Heart left ventricle (tissue), 16 donors: ENCODE data around the gene DRD2. TPM values are rescaled to one million over a fixed set of nuclear protein-coding genes. Genes with fewer than 3 reads are reported as not detected.

Experiments used
- ATAC-seq, 4 donors: fragments of 200-7000 bp; cut with Tn5 transposase; one replicate each; pipeline ENCODE4 v1.9.1; 2020 to 2022; ENCODE audit warnings: moderate library complexity in 4 of 4, mild to moderate bottlenecking in 3 of 4, moderate number of reproducible peaks in 1 of 4
- DNase-seq, 5 donors: peaks; one replicate each; pipeline ENCODE4 v3.0.0-alpha.2; 2020
- H3K27ac ChIP-seq, 12 donors: fragments of 200-600 bp; sonication (generic) in 4 of 12; one replicate each; pipeline versions ENCODE4 v1.5.0 to v1.8.0; 2016 to 2022; ENCODE audit warnings: mild to moderate bottlenecking in 2 of 12
- H3K27me3 ChIP-seq, 9 donors: fragments of 200-600 bp; sonication (generic) in 2 of 9; one replicate each; pipeline versions ENCODE4 v1.5.1 to v1.8.0; 2016 to 2022; ENCODE audit warnings: mild to moderate bottlenecking in 3 of 9
- H3K36me3 ChIP-seq, 9 donors: fragments of 200-600 bp; sonication (generic) in 2 of 9; one replicate each; pipeline versions ENCODE4 v1.5.0 to v1.8.0; 2018 to 2022; ENCODE audit warnings: mild to moderate bottlenecking in 2 of 9
- H3K4me1 ChIP-seq, 12 donors: fragments of 200-600 bp; sonication (generic) in 4 of 12; one replicate each; pipeline versions ENCODE4 v1.5.0 to v1.8.0; 2016 to 2022; ENCODE audit warnings: mild to moderate bottlenecking in 3 of 12
- H3K4me3 ChIP-seq, 12 donors: fragments of 200-600 bp; sonication (generic) in 4 of 12; one replicate each; pipeline versions ENCODE4 v1.5.0 to v1.8.0; 2017 to 2022; ENCODE audit warnings: mild to moderate bottlenecking in 9 of 12, moderate library complexity in 4 of 12
- H3K9me3 ChIP-seq, 12 donors: fragments of 200-600 bp; sonication (generic) in 4 of 12; one replicate each; pipeline versions ENCODE4 v1.5.0 to v1.8.0; 2016 to 2022; ENCODE audit warnings: mild to moderate bottlenecking in 1 of 12
- POLR2A ChIP-seq, 2 donors: fragments of 450-650 bp; IDR thresholded peaks; one replicate each; pipeline ENCODE4 v1.6.1; 2017; ENCODE audit warnings: antibody characterized with exemption in 2 of 2, mild to moderate bottlenecking in 2 of 2, moderate library complexity in 2 of 2
- WGBS, 4 donors: extraction: QIAGEN DNeasy Blood & Tissue Kit in 2 of 4; methylation state at CpG; one replicate each; pipeline versions ENCODE4 v1.1.5 to v1.1.7; 2013 to 2018; 5-methylcytosine and 5-hydroxymethylcytosine counted together
- intact Hi-C, 10 donors: fragments of 100-400 bp; cut with DNase I; formaldehyde crosslinking; loops; one replicate each; pipeline versions ENCODE4 v1.11.1 to v1.14.2; 2022
- polyA plus RNA-seq, 2 donors: library from polyadenylated mRNA; stranded (reverse); fragments of 200-250 nt; gene quantifications; one replicate each; pipeline ENCODE4 v1.2.3, GENCODE V29; 2013
- total RNA-seq, 9 donors: library from RNA; depleted of rRNA in 2 of 9; stranded (reverse); fragments of >200 nt in 2 of 9; fragmentation: NEBNext Ultra II Directional in 3 of 9; extraction: Animal tissue kit (Norgen Biotek cat#: 25700) in 3 of 9; gene quantifications; one replicate each; pipeline versions ENCODE4 v1.1.0 to v1.2.4, GENCODE V29; 2016 to 2023
- TF ChIP-seq, protein P1 (sequence below), 12 donors: fragments of 200-600 bp; sonication (generic) in 4 of 12; IDR thresholded peaks; one replicate each; pipeline versions ENCODE4 v1.5.0 to v1.8.0; 2018 to 2022; ENCODE audit warnings: antibody characterized with exemption in 12 of 12, mild to moderate bottlenecking in 5 of 12
- donor health status: ischemic (EF 13 %, LVEDD 7.1; RV severe dilation, severe dysfunction).
- donor health status: healthy with polysubstance abuse.
- donor health status: DM: no; HTN: yes; CAD: no.
- donor health status: DM: no; HTN: no; CAD: no.
- donor health status: ischemic (EF 25% LVEDD 6.9; RV normal size, moderate dysfunction).
- donor health status: ischemic (EF 25% LVEDD 5.7; RV mildly dilated, moderate dysfunction).
- donor health status: healthy.
- donor health status: DM: yes; HTN: yes; CAD: no.
- donor health status: ischemic (EF 35%, LVEDD 5.7; RV mildly dilated, moderate dysfunction).
- donor health status: nonischemic (EF 11% LVEDD 7.7; RV severe dilation, severe dysfunction).
- donor health status: DM: yes; HTN: yes; CAD: no.
- donor health status: PGD.
- donor health status: ischemic (EF 29% LVEDD 5.4; RV normal size, mild dysfunction).
- donor health status: nonischemic (EF 23%, LVEDD 6.1; RV moderate dilation, normal function).

DRD2 gene
- total and polyA plus RNA-seq, 11 donors, result 0.12 to 0.14 TPM; not detected in 9

DNA sequence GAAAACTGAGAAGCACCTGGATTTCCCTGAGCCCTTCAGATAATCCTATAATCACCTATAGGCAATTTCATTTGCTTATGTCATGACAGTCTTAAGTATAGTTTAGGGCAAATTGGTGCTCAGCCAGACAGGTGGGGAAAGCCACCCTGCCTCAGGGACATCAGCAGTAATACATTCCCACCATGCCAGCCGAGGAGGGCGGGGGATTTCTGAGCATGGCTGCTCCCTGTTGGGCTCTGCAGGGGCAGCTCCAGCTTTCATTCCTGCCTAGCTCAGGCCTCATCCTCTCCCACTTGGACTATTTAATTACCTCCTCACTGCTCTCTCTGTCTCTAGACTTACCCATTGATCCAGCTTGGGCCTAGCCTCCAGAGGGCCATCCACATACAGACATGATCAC, 9.0 kb upstream of the DRD2 start:
- ATAC-seq, result no peak

GRCh38 chr11:113481672-113482071, 6.5 kb upstream of the DRD2 start:
- intact Hi-C loops, result no loop called here
- TF ChIP-seq POLR2A (IDR thresholded peaks at IDR 0.05), result no peak
- TF ChIP-seq, protein P1, sequence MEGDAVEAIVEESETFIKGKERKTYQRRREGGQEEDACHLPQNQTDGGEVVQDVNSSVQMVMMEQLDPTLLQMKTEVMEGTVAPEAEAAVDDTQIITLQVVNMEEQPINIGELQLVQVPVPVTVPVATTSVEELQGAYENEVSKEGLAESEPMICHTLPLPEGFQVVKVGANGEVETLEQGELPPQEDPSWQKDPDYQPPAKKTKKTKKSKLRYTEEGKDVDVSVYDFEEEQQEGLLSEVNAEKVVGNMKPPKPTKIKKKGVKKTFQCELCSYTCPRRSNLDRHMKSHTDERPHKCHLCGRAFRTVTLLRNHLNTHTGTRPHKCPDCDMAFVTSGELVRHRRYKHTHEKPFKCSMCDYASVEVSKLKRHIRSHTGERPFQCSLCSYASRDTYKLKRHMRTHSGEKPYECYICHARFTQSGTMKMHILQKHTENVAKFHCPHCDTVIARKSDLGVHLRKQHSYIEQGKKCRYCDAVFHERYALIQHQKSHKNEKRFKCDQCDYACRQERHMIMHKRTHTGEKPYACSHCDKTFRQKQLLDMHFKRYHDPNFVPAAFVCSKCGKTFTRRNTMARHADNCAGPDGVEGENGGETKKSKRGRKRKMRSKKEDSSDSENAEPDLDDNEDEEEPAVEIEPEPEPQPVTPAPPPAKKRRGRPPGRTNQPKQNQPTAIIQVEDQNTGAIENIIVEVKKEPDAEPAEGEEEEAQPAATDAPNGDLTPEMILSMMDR (IDR thresholded peaks at IDR 0.05), result no peak
- Histone ChIP-seq H3K27me3 (peaks cover 5 to 40% (median 16%) of the 10 kb centered on the region in 9 donors), H3K4me1 (no peaks in the 10 kb centered on the region), H3K4me3 (no peak overlapping the region), H3K27ac (no peak overlapping the region), H3K36me3 (no peaks in the 10 kb centered on the region), H3K9me3 (no peaks in the 10 kb centered on the region)
- WGBS, 4 donors, result 55 to 77% (median 70%) methylated on average over 3 of the region's 3 CpGs
- ATAC-seq (no peak), DNase-seq (no peak)

More for the DNA sequence above, 9.0 kb upstream of the DRD2 start:
- 76 to 100% (median 81%) methylated on average over 2 of the region's 2 CpGs for WGBS, 4 donors
- TF ChIP-seq, protein P1 (IDR thresholded peaks at IDR 0.05), result no peak
- TF ChIP-seq POLR2A (IDR thresholded peaks at IDR 0.05), result no peak
- DNase-seq, result no peak
- intact Hi-C loops, result no loop called here
- Histone ChIP-seq H3K9me3 (no peaks in the 10 kb centered on the region), H3K4me1 (no peaks in the 10 kb centered on the region), H3K4me3 (no peak overlapping the region), H3K27me3 (peaks cover 0 to 14% (median 0%) of the 10 kb centered on the region in 9 donors), H3K36me3 (no peaks in the 10 kb centered on the region), H3K27ac (no peak overlapping the region)

DNA sequence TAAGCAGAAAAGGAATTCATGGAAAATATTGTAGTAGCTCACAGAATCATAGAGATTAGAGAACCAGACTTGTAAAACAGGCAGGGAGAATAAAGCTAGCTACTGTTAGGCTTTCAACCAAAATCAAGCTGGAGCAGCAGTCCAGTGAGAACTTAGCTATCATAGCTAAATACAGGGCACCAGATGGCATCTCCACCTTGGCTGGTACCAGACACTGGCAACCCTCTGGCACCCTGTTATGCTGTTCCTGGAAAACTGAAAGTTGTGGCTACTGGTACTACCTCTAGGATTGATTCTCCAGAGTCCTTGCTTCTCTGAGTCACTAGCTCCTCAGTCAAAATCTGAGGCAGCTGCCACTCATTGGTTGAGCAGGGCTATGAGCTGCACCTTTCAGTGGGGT, 6.0 kb upstream of the DRD2 start:
- DNase-seq (no peak), ATAC-seq (no peak)

DNA sequence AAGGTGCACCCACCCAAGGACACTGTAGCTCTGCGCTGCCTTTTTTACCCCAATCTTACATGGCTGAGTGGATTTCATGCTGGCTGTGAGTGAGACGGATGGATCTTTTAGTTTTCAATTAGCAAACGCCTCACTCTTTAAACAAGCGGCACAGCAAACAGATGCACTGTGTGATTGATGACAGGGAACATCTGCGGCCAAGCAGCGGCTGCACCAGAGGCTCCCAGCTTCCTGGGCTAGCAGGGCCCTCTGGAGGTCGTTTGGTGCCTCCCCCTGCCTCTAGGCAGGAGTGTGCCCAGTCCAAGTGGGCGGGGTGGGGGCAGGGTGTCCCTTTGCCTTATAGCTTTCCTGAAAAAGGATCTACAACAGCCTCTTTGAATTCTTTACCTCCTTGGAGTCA, 2.1 kb upstream of the DRD2 start:
- H3K27me3 ChIP-seq, result peaks cover 17 to 80% (median 46%) of the 10 kb centered on the region in 9 donors
- 1 to 22% (median 17%) methylated on average over 8 of the region's 8 CpGs for WGBS, 4 donors
- no peak for ATAC-seq

More for the DNA sequence above, 6.0 kb upstream of the DRD2 start:
- Histone ChIP-seq H3K4me1 (no peaks in the 10 kb centered on the region), H3K27ac (no peak overlapping the region), H3K4me3 (no peak overlapping the region), H3K27me3 (peaks cover 5 to 44% (median 21%) of the 10 kb centered on the region in 9 donors), H3K36me3 (no peaks in the 10 kb centered on the region), H3K9me3 (no peaks in the 10 kb centered on the region)
- TF ChIP-seq, protein P1 (IDR thresholded peaks at IDR 0.05), result no peak
- TF ChIP-seq POLR2A (IDR thresholded peaks at IDR 0.05), result no peak
- intact Hi-C loops, result no loop called here

More for the DNA sequence above, 2.1 kb upstream of the DRD2 start:
- no peak for DNase-seq
- TF ChIP-seq, protein P1 (IDR thresholded peaks at IDR 0.05), result no peak
- no peak for TF ChIP-seq POLR2A (IDR thresholded peaks at IDR 0.05)
- no peaks in the 10 kb centered on the region for H3K36me3 ChIP-seq
- intact Hi-C loops, result no loop called here
- H3K4me1 ChIP-seq, result peaks cover 0 to 8% (median 0%) of the 10 kb centered on the region in 12 donors
- no peak overlapping the region for H3K4me3 ChIP-seq
- no peaks in the 10 kb centered on the region for H3K9me3 ChIP-seq
- no peak overlapping the region for H3K27ac ChIP-seq
